Transverse colon (tissue), 4 donors: ENCODE results near the gene NUP210. TPM values are rescaled to one million over a fixed set of nuclear protein-coding genes. Genes with fewer than 3 reads are reported as not detected.
A peak's percentile ranks its signal among the peaks of the same experiment; 100 is the strongest.

Experiments used
- DNase-seq: peaks from one replicate; pipeline ENCODE4 v3.0.0-alpha.2; 2019
- H3K27ac ChIP-seq, 4 donors: fragments of 200-600 bp; sonication (generic); 2 replicates each; pipeline ENCODE4 v1.5.1; 2016 to 2018; ENCODE audit warnings: inconsistent platforms in 4 of 4
- H3K27me3 ChIP-seq: fragments of 200-600 bp; sonication (generic); 2 replicates; pipeline ENCODE4 v1.5.1; 2017; ENCODE audit warnings: inconsistent platforms
- H3K36me3 ChIP-seq, 4 donors: fragments of 200-600 bp; sonication (generic); 2 replicates each; pipeline ENCODE4 v1.5.1; 2017 to 2019; ENCODE audit warnings: inconsistent platforms in 4 of 4
- H3K4me1 ChIP-seq, 4 donors: fragments of 200-600 bp; sonication (generic); 2 replicates each; pipeline ENCODE4 v1.5.1; 2017 to 2020; ENCODE audit warnings: inconsistent platforms in 4 of 4
- H3K4me3 ChIP-seq, 4 donors: fragments of 200-600 bp; sonication (generic); 1 replicate in 1 of 4; 2 replicates in 3 of 4; pipeline versions ENCODE4 v1.5.1 to v1.6.1; 2017 to 2019; ENCODE audit warnings: inconsistent platforms in 4 of 4
- H3K9me3 ChIP-seq, 2 donors: fragments of 200-600 bp; sonication (generic); 2 replicates each; pipeline ENCODE4 v1.5.1; 2017 to 2019; ENCODE audit warnings: inconsistent platforms in 2 of 2
- CTCF ChIP-seq, 5 experiments: fragments of 200-600 bp in 3 of 5; fragments of 450-650 bp in 2 of 5; sonication (generic) in 3 of 5; IDR thresholded peaks; 1 replicate in 2 of 5; 2 replicates in 3 of 5; pipeline ENCODE4 v1.5.1; 2016 to 2017; ENCODE audit warnings: antibody characterized with exemption in 5 of 5, inconsistent platforms in 3 of 5, mild to moderate bottlenecking in 2 of 5, moderate library complexity in 1 of 5
- EP300 ChIP-seq: sonication (generic); formaldehyde crosslinking; IDR thresholded peaks from one replicate; pipeline ENCODE4 v1.6.1; 2017; ENCODE audit warnings: antibody characterized with exemption, low read depth
- POLR2A ChIP-seq: fragments of 450-650 bp; IDR thresholded peaks from one replicate; pipeline ENCODE4 v1.6.1; 2016; ENCODE audit warnings: antibody characterized with exemption, mild to moderate bottlenecking, moderate library complexity
- POLR2AphosphoS5 ChIP-seq, 3 donors: sonication (generic); formaldehyde crosslinking; IDR thresholded peaks; one replicate each; pipeline ENCODE4 v1.6.1; 2016; ENCODE audit warnings: antibody characterized with exemption in 3 of 3
- WGBS, 2 donors: methylation state at CpG; one replicate each; pipeline ENCODE4 v1.1.5; 2018; ENCODE audit warnings: low coverage in 1 of 2; 5-methylcytosine and 5-hydroxymethylcytosine counted together
- in situ Hi-C, 4 donors: fragments of 200-750 bp; cut with MboI; loops; one replicate each; pipeline versions ENCODE4 v1.15.0 to v1.15.1; 2017; ENCODE audit warnings: low sequenced_read_pairs in 3 of 4, low pct_ligation_motif_present in 1 of 4, low pct_unique_long_range_greater_than_20kb in 1 of 4
- intact Hi-C: fragments of 100-400 bp; cut with DNase I; formaldehyde crosslinking; loops from one replicate; pipeline ENCODE4 v1.15.1; 2023; ENCODE audit warnings: low total_unique reads
- total RNA-seq, 4 donors: library from RNA; depleted of rRNA; stranded (reverse); fragments of >200 nt; gene quantifications; one replicate each; pipeline ENCODE4 v1.1.0, GENCODE V29; 2016

The NUP210 gene
- total RNA-seq, 4 donors from 2014 or later, result 6.0 to 202 (median 14.6) TPM

DNA sequence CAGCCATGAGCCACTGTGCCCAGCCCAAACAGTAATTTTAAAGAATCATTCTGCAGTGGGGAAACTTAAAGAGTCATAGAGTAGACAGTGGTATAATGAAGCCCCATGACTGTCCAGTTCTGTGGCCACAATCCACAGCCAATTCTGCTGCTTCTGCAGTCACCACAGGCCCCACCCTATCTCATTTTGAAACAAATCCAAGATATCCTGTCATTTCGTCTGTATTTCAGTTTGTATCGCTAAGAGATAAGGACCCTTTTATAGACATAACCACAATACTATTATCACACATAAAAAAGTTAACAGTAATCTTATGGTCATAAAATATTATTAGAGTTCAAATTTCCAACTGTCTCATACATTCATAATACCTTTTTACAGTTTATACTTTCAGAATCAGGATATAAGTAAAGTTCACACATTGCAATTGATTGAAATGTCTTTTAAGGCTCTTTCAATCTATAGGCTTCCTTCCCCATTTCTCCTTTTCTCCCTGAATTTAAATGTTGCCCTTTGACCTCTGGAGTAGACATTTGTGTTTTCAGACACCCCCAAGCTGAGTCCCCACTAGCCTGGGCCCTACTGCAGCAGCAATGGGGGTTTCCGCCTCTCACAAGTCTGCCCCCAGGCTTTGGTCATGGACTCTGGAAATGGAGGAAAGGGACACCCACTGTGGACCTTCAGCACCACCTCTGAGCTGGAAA is 4.2 kb upstream of the NUP210 start:
- Histone ChIP-seq H3K27me3 (no peaks in the 10 kb centered on the region), H3K9me3 (no peaks in the 10 kb centered on the region), H3K4me3 (no peak overlapping the region), H3K4me1 (peaks cover 2 to 18% (median 13%) of the 10 kb centered on the region in 4 donors), H3K27ac (no peak overlapping the region), H3K36me3 (no peaks in the 10 kb centered on the region)
- TF ChIP-seq EP300, result no peak
- TF ChIP-seq CTCF (IDR thresholded peaks at IDR 0.05), result no peak
- no peak for TF ChIP-seq POLR2AphosphoS5 (IDR thresholded peaks at IDR 0.05)
- no peak for TF ChIP-seq POLR2A
- no peak for DNase-seq
- WGBS, 2 donors, result 55 to 64% methylated on average over 2 to 3 of the region's 3 CpGs
- intact Hi-C loops, result no loop called here
- in situ Hi-C loops, result no loop called here

DNA sequence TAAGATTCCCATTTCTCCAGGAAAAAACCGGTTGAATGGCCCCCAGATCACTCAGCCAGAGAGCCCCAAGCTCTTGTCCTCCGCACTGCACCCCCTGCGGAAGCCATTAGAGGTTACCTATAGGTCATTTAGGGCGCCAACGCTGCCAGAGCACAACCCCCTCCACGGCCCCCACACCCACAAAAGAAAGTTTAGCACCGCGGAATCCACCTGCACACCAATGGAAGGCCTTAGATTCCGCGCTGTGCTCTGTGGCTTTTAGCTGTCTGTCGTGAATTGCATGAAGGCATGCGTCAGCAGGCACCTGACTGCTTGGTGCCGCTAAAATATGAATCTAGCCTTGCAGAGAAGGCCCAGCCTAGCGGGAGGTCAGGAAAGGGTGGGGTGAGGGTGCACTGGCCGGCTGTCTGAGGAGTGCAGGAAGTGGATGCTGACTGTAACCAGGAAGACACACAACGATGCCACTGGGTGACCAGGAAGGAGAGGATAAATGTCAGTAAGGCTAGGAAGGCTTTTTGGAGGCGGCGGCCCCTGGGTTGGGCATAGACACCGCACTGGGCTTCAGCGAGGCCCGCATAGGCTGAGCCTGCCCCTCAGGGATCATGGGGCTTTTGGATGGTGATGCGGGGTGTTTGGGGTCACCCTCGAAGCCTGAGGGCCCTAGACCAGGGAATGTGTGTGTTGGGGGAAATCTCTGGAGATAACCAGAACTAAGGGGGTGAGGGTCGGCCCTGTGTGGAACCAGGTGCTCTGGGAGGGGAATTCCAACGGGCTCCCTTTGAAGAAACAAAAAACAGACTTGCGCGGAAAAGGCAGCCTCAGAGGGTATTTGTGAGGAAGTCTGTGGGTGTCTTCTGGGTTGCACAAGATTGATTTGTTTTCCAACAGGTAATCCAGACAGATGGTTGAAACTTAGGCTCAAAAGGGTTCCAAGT is 976 bp upstream of the NUP210 start:
- Histone ChIP-seq H3K27ac (peak overlapping the region; percentile 65 to 81 (median 74)), H3K27me3 (no peaks in the 10 kb centered on the region), H3K36me3 (no peaks in the 10 kb centered on the region), H3K4me1 (peaks cover 6 to 23% (median 17%) of the 10 kb centered on the region in 4 donors), H3K4me3 (peak overlapping the region in 3 of 4 donors; percentile 51 to 65 (median 64)), H3K9me3 (no peaks in the 10 kb centered on the region)
- intact Hi-C loops (no loop called here), in situ Hi-C loops (no loop called here)
- peak; percentile 60 for DNase-seq
- no peak for TF ChIP-seq POLR2AphosphoS5 (IDR thresholded peaks at IDR 0.05)
- TF ChIP-seq CTCF (IDR thresholded peaks at IDR 0.05), result no peak
- TF ChIP-seq POLR2A, result no peak
- TF ChIP-seq EP300, result no peak
- WGBS, 2 donors, result 61 to 62% methylated on average over 9 to 27 of the region's 27 CpGs

DNA sequence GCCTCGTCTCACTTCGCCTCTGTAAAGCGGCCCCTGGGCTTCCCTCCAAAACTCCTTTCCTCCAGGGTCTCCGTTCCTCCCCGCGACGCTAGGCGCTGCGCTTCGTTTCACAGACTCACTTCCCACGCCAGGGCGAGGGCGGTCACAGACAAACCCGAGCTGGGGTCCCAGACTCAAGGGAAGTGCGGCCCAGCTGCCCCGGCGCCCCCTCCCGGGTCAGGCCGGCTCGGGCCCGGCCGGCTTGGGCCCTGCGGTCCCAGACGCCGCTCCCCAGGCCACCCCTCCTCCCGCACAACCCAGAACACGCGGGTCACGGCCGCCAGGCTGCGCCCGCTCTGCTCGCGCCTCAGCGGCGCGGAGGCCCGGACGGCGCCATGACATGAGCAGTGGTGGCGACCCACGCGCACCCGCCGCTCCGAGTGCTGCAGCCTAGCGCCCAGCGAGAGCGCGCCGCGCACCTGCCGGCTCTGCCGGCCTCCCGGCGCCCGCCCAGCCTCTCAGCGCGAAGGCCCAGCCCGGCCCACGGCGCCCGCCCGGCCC is 547 bp downstream of the NUP210 start:
- intact Hi-C loops, result no loop called here
- peak; percentile 41 for DNase-seq
- H3K4me1 ChIP-seq, result peaks cover 6 to 25% (median 18%) of the 10 kb centered on the region in 4 donors

More for the DNA sequence above, 547 bp downstream of the NUP210 start:
- in situ Hi-C loops, result no loop called here
- TF ChIP-seq POLR2A (no peak), EP300 (no peak), CTCF (IDR thresholded peaks at IDR 0.05) (no peak), POLR2AphosphoS5 (IDR thresholded peaks at IDR 0.05) (no peak)
- Histone ChIP-seq H3K9me3 (no peaks in the 10 kb centered on the region), H3K36me3 (no peaks in the 10 kb centered on the region), H3K27me3 (no peaks in the 10 kb centered on the region), H3K4me3 (peak overlapping the region; percentile 51 to 65 (median 62)), H3K27ac (peak overlapping the region; percentile 73 to 81 (median 74))
- WGBS, 2 donors, result 1% methylated on average over 19 of the region's 64 CpGs; no CpG with 5 or more reads in 1 of the 2 donors
